ENCODE results near the gene PLEKHH2.

Gene PLEKHH2

DNA sequence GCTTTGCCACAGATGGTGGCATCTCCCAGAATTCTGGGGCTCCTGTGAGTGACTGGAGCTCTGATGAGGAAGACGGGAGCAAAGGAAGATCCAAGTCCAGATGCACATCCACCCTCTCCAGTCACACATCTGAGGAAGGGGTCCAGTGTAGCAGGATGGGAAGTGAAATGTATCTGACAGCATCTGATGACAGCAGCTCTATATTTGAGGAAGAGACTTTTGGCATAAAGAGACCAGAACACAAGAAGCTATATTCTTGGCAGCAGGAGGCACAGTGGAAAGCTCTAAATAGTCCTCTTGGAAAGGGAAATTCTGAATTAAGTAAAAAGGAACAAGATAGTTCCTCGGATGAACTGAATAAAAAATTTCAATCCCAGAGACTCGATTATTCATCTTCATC lies 62.7 kb downstream of the PLEKHH2 start:
- TF ChIP-seq, protein P1, sequence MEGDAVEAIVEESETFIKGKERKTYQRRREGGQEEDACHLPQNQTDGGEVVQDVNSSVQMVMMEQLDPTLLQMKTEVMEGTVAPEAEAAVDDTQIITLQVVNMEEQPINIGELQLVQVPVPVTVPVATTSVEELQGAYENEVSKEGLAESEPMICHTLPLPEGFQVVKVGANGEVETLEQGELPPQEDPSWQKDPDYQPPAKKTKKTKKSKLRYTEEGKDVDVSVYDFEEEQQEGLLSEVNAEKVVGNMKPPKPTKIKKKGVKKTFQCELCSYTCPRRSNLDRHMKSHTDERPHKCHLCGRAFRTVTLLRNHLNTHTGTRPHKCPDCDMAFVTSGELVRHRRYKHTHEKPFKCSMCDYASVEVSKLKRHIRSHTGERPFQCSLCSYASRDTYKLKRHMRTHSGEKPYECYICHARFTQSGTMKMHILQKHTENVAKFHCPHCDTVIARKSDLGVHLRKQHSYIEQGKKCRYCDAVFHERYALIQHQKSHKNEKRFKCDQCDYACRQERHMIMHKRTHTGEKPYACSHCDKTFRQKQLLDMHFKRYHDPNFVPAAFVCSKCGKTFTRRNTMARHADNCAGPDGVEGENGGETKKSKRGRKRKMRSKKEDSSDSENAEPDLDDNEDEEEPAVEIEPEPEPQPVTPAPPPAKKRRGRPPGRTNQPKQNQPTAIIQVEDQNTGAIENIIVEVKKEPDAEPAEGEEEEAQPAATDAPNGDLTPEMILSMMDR (conservative IDR thresholded peaks at IDR 0.05; ENCODE audit: low read depth), result no peak
- ChIA-PET CTCF (interaction anchor here (0.5 to 0.7 kb wide), 2 partner anchors 8 to 1210 kb away, joined by 3 read pairs; no protein-coding TSS in a partner anchor), POLR2A (ENCODE audit: low non-redundant PET) (no interaction called here)
- H3K27ac ChIP-seq, result no peak overlapping the region
- no peak for DNase-seq (ENCODE audit: low spot score)

DNA sequence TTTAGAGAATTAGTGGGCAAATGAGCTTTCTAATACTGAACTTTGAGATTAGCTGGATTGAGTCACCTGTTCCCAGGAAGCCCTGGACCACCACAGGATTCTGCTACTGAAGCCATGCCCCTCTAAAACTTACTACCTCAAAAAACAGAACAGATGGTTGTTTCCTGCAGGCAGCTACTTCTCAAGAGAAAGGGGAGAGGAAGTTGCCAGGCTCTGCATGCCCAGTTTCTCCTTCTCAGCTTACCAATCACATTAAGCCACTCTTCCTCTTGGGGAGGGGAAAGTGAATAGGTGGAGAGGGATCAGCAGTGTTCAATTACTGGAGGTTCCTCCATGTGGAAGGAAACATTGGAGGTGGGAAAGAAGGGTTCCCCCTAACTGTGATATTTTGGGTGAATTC lies 64.1 kb downstream of the PLEKHH2 start:
- ChIA-PET CTCF (interaction anchor here (0.6 kb wide), 1 partner anchor 10 kb away, joined by 3 read pairs; no protein-coding TSS in a partner anchor), POLR2A (ENCODE audit: low non-redundant PET) (no interaction called here)
- DNase-seq (ENCODE audit: low spot score), result no peak
- TF ChIP-seq, protein P1 (conservative IDR thresholded peaks at IDR 0.05; ENCODE audit: low read depth), result no peak
- H3K27ac ChIP-seq, result no peak overlapping the region

DNA sequence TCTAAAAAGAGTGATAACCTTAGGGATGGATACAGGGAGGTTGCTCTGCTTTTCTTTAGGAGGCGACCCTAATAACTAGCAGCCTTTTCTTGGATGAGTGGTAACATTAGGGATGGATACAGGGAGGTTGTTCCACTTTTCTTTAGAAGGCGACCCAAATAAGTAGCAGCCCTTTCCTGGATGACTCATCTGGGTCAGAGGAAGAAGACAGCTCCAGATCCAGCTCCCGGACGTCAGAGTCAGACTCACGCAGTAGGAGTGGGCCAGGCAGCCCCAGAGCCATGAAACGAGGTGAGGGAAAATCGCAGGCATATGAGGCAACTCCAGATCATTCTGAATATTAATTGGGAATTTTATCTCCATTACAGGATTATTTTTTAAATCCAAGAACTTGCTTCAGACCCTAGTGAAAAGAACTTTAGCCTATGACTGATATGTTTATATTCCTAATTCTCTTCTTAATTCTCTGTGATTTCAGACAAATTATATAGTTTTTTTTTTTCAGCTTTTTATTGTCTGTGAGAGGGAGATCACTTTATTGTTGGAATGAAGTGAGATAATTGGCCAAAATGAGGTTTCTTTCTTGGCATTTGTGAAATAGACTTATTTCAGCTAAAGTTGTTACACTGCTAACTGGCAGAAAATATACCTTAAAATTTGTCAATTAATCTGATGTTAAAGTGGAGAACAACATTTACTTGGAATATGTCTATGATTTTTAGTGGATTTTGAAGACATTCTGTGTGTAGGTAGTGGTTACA lies 70.4 kb downstream of the PLEKHH2 start:
- CTCF ChIA-PET, result interaction anchor here (0.6 kb wide), 1 partner anchor 49 kb away, joined by 3 read pairs; no protein-coding TSS in a partner anchor
- no peak overlapping the region for H3K27ac ChIP-seq
- TF ChIP-seq, protein P1 (conservative IDR thresholded peaks at IDR 0.05; ENCODE audit: low read depth), result no peak
- POLR2A ChIA-PET (ENCODE audit: low non-redundant PET), result no interaction called here
- peak; percentile 58 for DNase-seq (ENCODE audit: low spot score)

DNA sequence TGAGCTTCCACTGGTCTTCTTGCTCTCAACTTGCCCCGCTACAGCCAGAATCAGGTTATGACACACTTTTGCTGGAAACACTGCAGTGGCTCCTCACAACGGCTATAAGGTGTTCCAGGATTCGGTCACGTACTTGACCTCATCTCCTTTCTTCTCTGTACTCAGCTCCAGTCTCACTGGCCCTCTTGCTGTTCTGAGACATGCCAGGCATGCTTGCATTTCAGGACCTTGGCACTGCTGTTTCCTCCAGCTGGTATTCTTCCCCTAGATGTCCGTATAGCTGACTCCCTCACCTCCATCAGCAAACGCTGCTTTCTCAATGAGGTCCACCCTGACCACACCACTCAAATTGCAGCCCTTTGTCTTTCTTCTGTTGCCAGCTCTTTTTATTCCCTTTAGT lies 71.1 kb downstream of the PLEKHH2 start:
- ChIA-PET POLR2A (ENCODE audit: low non-redundant PET) (no interaction called here), CTCF (interaction anchor here (0.5 to 0.6 kb wide), 2 partner anchors 9 to 50 kb away, joined by 3 read pairs; no protein-coding TSS in a partner anchor)
- no peak overlapping the region for H3K27ac ChIP-seq

DNA sequence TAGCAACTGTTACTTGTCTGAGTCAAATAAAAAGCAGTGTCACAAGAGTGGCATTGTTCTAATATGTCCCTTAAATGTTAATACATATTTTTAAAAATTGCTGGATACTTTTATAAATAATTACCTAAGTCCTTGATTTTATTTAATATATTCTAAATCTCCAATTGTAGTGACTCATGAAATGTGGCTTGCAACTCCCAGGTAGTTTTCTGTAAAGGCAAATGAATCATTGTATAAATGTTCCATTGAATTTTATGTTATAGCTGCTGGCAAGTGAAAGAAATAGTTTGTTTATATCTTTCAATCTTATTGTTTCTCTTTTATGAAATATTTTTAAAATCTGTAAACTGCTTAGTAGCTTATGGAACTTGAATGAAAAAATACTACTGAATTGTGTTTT lies 71.8 kb downstream of the PLEKHH2 start:
- ChIA-PET CTCF (no interaction called here), POLR2A (ENCODE audit: low non-redundant PET) (no interaction called here)
- DNase-seq (ENCODE audit: low spot score), result peak; percentile 18
- no peak overlapping the region for H3K27ac ChIP-seq
- TF ChIP-seq, protein P1 (conservative IDR thresholded peaks at IDR 0.05; ENCODE audit: low read depth), result no peak

More for the DNA sequence above, 71.1 kb downstream of the PLEKHH2 start:
- no peak for DNase-seq (ENCODE audit: low spot score)
- TF ChIP-seq, protein P1 (conservative IDR thresholded peaks at IDR 0.05; ENCODE audit: low read depth), result no peak

DNA sequence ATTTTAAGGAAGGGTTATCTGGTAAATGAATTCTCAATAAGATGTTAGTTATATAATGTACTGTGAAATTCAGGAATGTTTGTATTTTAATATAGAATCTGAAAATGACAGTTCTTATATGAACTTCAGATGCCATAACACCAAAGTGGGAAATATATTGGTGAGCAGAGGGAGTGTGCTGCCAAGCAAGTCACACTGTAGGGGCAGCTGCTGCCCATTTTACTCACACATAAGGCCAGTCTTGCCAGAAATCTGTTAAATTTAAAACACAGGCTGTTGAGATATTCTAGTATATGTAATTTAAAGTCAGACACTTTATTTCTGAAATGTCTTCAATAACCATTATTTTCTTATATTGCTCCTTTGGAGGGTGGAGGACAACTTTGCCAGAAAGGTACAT lies 73.8 kb downstream of the PLEKHH2 start:
- no peak for DNase-seq (ENCODE audit: low spot score)
- TF ChIP-seq, protein P1 (conservative IDR thresholded peaks at IDR 0.05; ENCODE audit: low read depth), result no peak
- H3K27ac ChIP-seq, result no peak overlapping the region
- POLR2A ChIA-PET (ENCODE audit: low non-redundant PET), result no interaction called here
- CTCF ChIA-PET, result interaction anchor here (0.7 kb wide), 1 partner anchor 10 kb away, joined by 3 read pairs; no protein-coding TSS in a partner anchor

All from RWPE1 (cell line).